BJ (cell line): ENCODE data around the gene IGFL2. TPM values are rescaled to one million over a fixed set of nuclear protein-coding genes. Genes with fewer than 3 reads are reported as not detected.

ENCODE experiments used
- CTCF ChIA-PET: fragments of 350-600 bp; formaldehyde crosslinking; extraction: SDS; loops from one replicate; lab custom pipeline; 2021; ENCODE audit warnings: antibody characterized with exemption, inconsistent platforms; lab: Yijun Ruan, JAX
- POLR2A ChIA-PET: fragments of 300-600 bp; sonication (Branson Sonifier 250); formaldehyde crosslinking; extraction: SDS; loops from one replicate; lab custom pipeline; 2021; ENCODE audit warnings: antibody characterized with exemption; lab: Charles Lee
- DNase-seq: peaks from one replicate; pipeline ENCODE4 v3.0.0-alpha.2; 2011; ENCODE audit warnings: low read depth
- H3K27me3 ChIP-seq: 2 replicates; pipeline ENCODE4 v1.6.0; 2011; ENCODE audit warnings: low read length; ENCODE audit not compliant: control insufficient read depth, insufficient read depth
- H3K36me3 ChIP-seq: 2 replicates; pipeline ENCODE4 v1.5.1; 2011; ENCODE audit warnings: low read length; ENCODE audit not compliant: control insufficient read depth, insufficient read depth
- H3K4me3 ChIP-seq: 2 replicates; pipeline ENCODE4 v1.5.1; 2011; ENCODE audit warnings: low read depth, mild to moderate bottlenecking, control low read depth, low read length
- CTCF ChIP-seq: IDR thresholded peaks from 2 replicates; pipeline ENCODE4 v1.5.1; 2011; ENCODE audit warnings: low read depth, mild to moderate bottlenecking, control low read depth, inconsistent platforms, low read length, moderate library complexity; ENCODE audit not compliant: insufficient read depth
- polyA plus RNA-seq: library from polyadenylated mRNA; depleted of rRNA; stranded (reverse); fragments of >200 nt; gene quantifications from 2 replicates; pipeline ENCODE4 v1.2.3, GENCODE V29; 2011

The IGFL2 gene
- polyA plus RNA-seq, 1 experiment, result not detected

- Histone ChIP-seq H3K4me3 (no peak overlapping the region), H3K27me3 (peaks cover 13% of the 10 kb centered on the region), H3K36me3 (no peaks in the 10 kb centered on the region)
- CTCF ChIA-PET, result no interaction called here
- no peak for DNase-seq
- POLR2A ChIA-PET, result no interaction called here
- TF ChIP-seq CTCF, result no peak
These were observed 10.0 kb upstream of the IGFL2 start for GRCh38 chr19:46137915-46138473.

GRCh38 chr19:46141421-46141820, 6.6 kb upstream of the IGFL2 start:
- DNase-seq, result no peak
- H3K27me3 ChIP-seq, result peaks cover 15% of the 10 kb centered on the region

GRCh38 chr19:46142294-46142693, 5.7 kb upstream of the IGFL2 start:
- H3K27me3 ChIP-seq, result peaks cover 19% of the 10 kb centered on the region
- TF ChIP-seq CTCF, result no peak
- ChIA-PET CTCF (no interaction called here), POLR2A (no interaction called here)
- H3K36me3 ChIP-seq, result no peaks in the 10 kb centered on the region
- no peak overlapping the region for H3K4me3 ChIP-seq
- no peak for DNase-seq

More at GRCh38 chr19:46141421-46141820, 6.6 kb upstream of the IGFL2 start:
- CTCF ChIA-PET, result no interaction called here
- Histone ChIP-seq H3K4me3 (no peak overlapping the region), H3K36me3 (no peaks in the 10 kb centered on the region)
- POLR2A ChIA-PET, result no interaction called here
- no peak for TF ChIP-seq CTCF

GRCh38 chr19:46144756-46145155, 3.3 kb upstream of the IGFL2 start:
- no peak for TF ChIP-seq CTCF
- peaks cover 17% of the 10 kb centered on the region for H3K27me3 ChIP-seq
- DNase-seq, result no peak
- ChIA-PET CTCF (no interaction called here), POLR2A (no interaction called here)
- no peaks in the 10 kb centered on the region for H3K36me3 ChIP-seq
- H3K4me3 ChIP-seq, result no peak overlapping the region

- TF ChIP-seq CTCF, result no peak
- DNase-seq, result no peak
- Histone ChIP-seq H3K27me3 (peaks cover 16% of the 10 kb centered on the region), H3K36me3 (no peaks in the 10 kb centered on the region), H3K4me3 (no peak overlapping the region)
- ChIA-PET CTCF (interaction anchor here (1.6 to 1.7 kb wide), 2 partner anchors 41 to 65 kb away, joined by 5 to 6 read pairs; no protein-coding TSS in a partner anchor), POLR2A (no interaction called here)
These were observed 785 bp upstream of the IGFL2 start for GRCh38 chr19:46147166-46147740.
